Left renal cortex interstitium (tissue), 4 donors: ENCODE results near the gene ADAMTS8. TPM values are rescaled to one million over a fixed set of nuclear protein-coding genes. Genes with fewer than 3 reads are reported as not detected.
A peak's percentile ranks its signal among the peaks of the same experiment; 100 is the strongest.
"Not testable (repeated sequence)": the region's sequence is repeated elsewhere in the genome, so short reads cannot be mapped to it uniquely, and the experiment has no call there.

Source experiments
- DNase-seq, 4 donors: peaks; one replicate each; pipeline ENCODE4 v3.0.0-alpha.2; 2013; ENCODE audit warnings: low read depth in 4 of 4, low spot score in 2 of 4, missing footprints in 1 of 4
- polyA plus RNA-seq, 4 donors: library from polyadenylated mRNA; unstranded; fragments of 120-200 nt; gene quantifications; one replicate each; pipeline ENCODE4 v1.2.1, GENCODE V29; 2013; ENCODE audit not compliant: insufficient read length in 4 of 4

The ADAMTS8 gene
- polyA plus RNA-seq, 4 donors, result 3.1 to 3.9 (median 3.4) TPM

- no peak for DNase-seq
These were observed 14.3 kb upstream of the ADAMTS8 start for GRCh38 chr11:130442737-130443136.

- DNase-seq, result no peak
These were observed 13.3 kb upstream of the ADAMTS8 start for GRCh38 chr11:130441719-130442118.

GRCh38 chr11:130439876-130440275 lies 11.5 kb upstream of the ADAMTS8 start:
- DNase-seq, result no peak

GRCh38 chr11:130439160-130439519 lies 10.7 kb upstream of the ADAMTS8 start:
- no peak for DNase-seq

GRCh38 chr11:130438401-130439159 lies 10.2 kb upstream of the ADAMTS8 start:
- DNase-seq, result not testable (repeated sequence)

- DNase-seq, result no peak
These were observed 9.4 kb upstream of the ADAMTS8 start for GRCh38 chr11:130437848-130438247.

GRCh38 chr11:130436171-130436570 lies 7.8 kb upstream of the ADAMTS8 start:
- no peak for DNase-seq

- no peak for DNase-seq
These were observed 7.3 kb upstream of the ADAMTS8 start for GRCh38 chr11:130435671-130436070.

- peak; percentile 79 to 95 (median 88) for DNase-seq
These were observed 6.3 kb upstream of the ADAMTS8 start for GRCh38 chr11:130434521-130435223.

- no peak for DNase-seq
These were observed 4.9 kb upstream of the ADAMTS8 start for GRCh38 chr11:130433357-130433756.

- no peak for DNase-seq
These were observed 3.4 kb upstream of the ADAMTS8 start for GRCh38 chr11:130431801-130432200.

- peak in 1 of 4 donors; percentile 80 for DNase-seq
These were observed 2.9 kb upstream of the ADAMTS8 start for GRCh38 chr11:130431331-130431773.

GRCh38 chr11:130429983-130430382 lies 1.6 kb upstream of the ADAMTS8 start:
- no peak for DNase-seq

GRCh38 chr11:130429120-130429681 lies 792 bp upstream of the ADAMTS8 start:
- no peak for DNase-seq

GRCh38 chr11:130427581-130428315 lies 661 bp downstream of the ADAMTS8 start:
- no peak for DNase-seq

- DNase-seq, result no peak
These were observed 1.5 kb downstream of the ADAMTS8 start for GRCh38 chr11:130426837-130427341.

- DNase-seq, result no peak
These were observed 2.1 kb downstream of the ADAMTS8 start for GRCh38 chr11:130426223-130426836.

GRCh38 chr11:130425156-130425555 lies 3.3 kb downstream of the ADAMTS8 start:
- no peak for DNase-seq

GRCh38 chr11:130424613-130425140 lies 3.7 kb downstream of the ADAMTS8 start:
- DNase-seq, result no peak

GRCh38 chr11:130423541-130424142 lies 4.8 kb downstream of the ADAMTS8 start:
- no peak for DNase-seq
